GM18870 (cell line): ENCODE data around the gene SMARCC1.
"Not testable (repeated sequence)": the region's sequence is repeated elsewhere in the genome, so short reads cannot be mapped to it uniquely, and the experiment has no call there.

Experiments
- ATAC-seq: cut with Tn5 transposase; IDR thresholded peaks from one replicate; pipeline ENCODE4 v1.9.1; 2021; ENCODE audit warnings: moderate library complexity; ENCODE audit not compliant: unreplicated experiment

Gene SMARCC1

GRCh38 chr3:47772047-47772446, 9.6 kb downstream of the SMARCC1 start:
- ATAC-seq, result no peak

- no peak for ATAC-seq
Observed at GRCh38 chr3:47766186-47766585, 15.5 kb downstream of the SMARCC1 start.

GRCh38 chr3:47762233-47762632, 19.5 kb downstream of the SMARCC1 start:
- ATAC-seq, result no peak

GRCh38 chr3:47761046-47761445, 20.6 kb downstream of the SMARCC1 start:
- ATAC-seq, result no peak

- not testable (repeated sequence) for ATAC-seq
Observed at GRCh38 chr3:47760207-47760606, 21.5 kb downstream of the SMARCC1 start.

GRCh38 chr3:47758261-47759025, 23.2 kb downstream of the SMARCC1 start:
- no peak for ATAC-seq

GRCh38 chr3:47752716-47753115, 29.0 kb downstream of the SMARCC1 start:
- no peak for ATAC-seq

GRCh38 chr3:47750811-47751354, 30.8 kb downstream of the SMARCC1 start:
- ATAC-seq, result not testable (repeated sequence)

- no peak for ATAC-seq
Observed at GRCh38 chr3:47747558-47747957, 34.1 kb downstream of the SMARCC1 start.

GRCh38 chr3:47746264-47746663, 35.4 kb downstream of the SMARCC1 start:
- no peak for ATAC-seq

GRCh38 chr3:47743855-47744254, 37.8 kb downstream of the SMARCC1 start:
- ATAC-seq, result no peak

- ATAC-seq, result not testable (repeated sequence)
Observed at GRCh38 chr3:47743352-47743751, 38.3 kb downstream of the SMARCC1 start.

GRCh38 chr3:47741925-47742324, 39.8 kb downstream of the SMARCC1 start:
- ATAC-seq, result no peak

GRCh38 chr3:47732143-47732542, 49.5 kb downstream of the SMARCC1 start:
- ATAC-seq, result no peak

GRCh38 chr3:47731061-47731460, 50.6 kb downstream of the SMARCC1 start:
- no peak for ATAC-seq

- ATAC-seq, result no peak
Observed at GRCh38 chr3:47722859-47723258, 58.8 kb downstream of the SMARCC1 start.

GRCh38 chr3:47717448-47717847, 64.2 kb downstream of the SMARCC1 start:
- not testable (repeated sequence) for ATAC-seq

- no peak for ATAC-seq
Observed at GRCh38 chr3:47716656-47717055, 65.0 kb downstream of the SMARCC1 start.

- ATAC-seq, result no peak
Observed at GRCh38 chr3:47715928-47716327, 65.8 kb downstream of the SMARCC1 start.

GRCh38 chr3:47714606-47715005, 67.1 kb downstream of the SMARCC1 start:
- no peak for ATAC-seq

GRCh38 chr3:47713655-47714054, 68.0 kb downstream of the SMARCC1 start:
- ATAC-seq, result no peak

GRCh38 chr3:47712398-47712797, 69.3 kb downstream of the SMARCC1 start:
- no peak for ATAC-seq

- no peak for ATAC-seq
Observed at GRCh38 chr3:47711596-47711995, 70.1 kb downstream of the SMARCC1 start.
